Stimulated activated CD4-positive, alpha-beta T cell treated with anti-CD3 and anti-CD28 coated beads, Interleukin-12 subunit alpha, Interleukin-12 subunit beta, amount 100 ng/mL, for 48 hours (primary cell): ENCODE data around the gene NRXN3.

Experiments used
- DNase-seq, 3 donors: peaks; one replicate each; pipeline ENCODE4 v3.0.0-alpha.2; 2020; ENCODE audit warnings: low read depth in 2 of 3, low spot score in 1 of 3

The NRXN3 gene

DNA sequence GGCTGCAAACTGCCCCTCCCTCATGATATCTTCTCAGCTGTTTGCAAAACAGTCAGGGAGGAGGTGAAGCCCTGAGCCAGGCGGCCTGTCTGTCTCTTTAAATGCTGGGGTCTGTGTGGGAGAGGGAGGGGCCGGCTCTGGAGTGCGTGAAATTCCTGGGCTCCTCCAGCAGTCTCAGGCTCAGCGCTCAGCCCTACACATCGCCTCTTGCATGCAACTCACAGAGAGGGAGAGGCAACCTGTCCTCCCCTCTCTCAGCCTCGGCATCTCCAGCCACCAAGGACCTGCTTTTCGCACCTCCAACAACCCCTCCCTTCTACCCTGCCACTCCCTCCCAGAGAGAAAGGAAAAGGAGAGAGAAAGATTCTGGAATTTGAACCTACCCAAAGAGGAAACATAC lies at the start of gene NRXN3:
NRXN3 (plus strand) TSS at position 171 of the 400 bp plus-strand sequence. CDS start 72,721 bp downstream, outside the sequence.
- no peak for DNase-seq

- DNase-seq: no peak
These were observed 47.7 kb upstream of the NRXN3 start for GRCh38 chr14:78122436-78122835.

DNA sequence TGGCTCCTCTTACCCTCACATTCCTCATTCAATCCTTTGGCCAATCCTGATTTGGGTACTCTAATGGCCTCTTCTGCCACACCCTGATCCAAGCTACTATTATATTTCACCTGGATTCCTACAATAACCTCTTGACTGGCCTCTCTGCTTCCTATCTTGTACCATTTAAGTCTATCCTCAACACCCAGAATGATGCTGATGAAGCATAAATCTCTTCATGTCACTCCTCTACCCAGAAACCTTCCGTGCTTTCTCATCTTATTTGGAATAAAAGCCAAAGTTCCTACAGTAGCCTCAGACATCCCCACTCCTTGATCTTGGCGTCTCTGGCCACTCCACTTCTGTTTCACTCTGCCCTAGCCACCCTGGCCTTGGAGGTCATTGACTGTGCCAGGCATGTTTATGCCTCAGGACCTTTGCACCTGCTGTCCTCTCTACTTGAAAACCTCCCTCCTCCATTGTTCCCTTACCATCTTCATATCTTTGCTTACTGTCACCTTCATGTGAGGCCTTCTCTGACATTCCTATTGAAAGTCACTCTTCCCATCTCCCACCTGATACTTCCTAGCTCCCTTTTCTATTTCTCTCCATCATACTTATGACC lies 46.4 kb upstream of the NRXN3 start:
- DNase-seq: no peak

DNA sequence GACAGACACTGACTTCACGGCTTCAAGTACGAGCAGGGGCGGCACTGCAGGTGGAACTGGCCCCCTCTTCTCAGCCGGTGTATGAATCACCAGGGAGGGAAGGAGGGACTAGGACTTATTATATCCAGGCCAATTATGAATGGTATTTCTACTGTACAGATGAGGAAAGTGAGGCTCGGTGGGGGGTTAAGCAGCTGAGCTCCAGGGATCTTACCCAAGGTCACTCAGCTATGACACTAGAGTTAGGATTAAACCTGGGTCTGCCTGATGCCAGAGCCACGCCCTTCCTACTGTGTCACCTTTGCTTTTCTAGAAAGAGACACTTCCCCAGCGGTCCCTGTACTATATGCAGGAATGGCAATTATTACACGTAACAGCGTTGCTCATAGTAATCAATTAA lies 42.2 kb upstream of the NRXN3 start:
- no peak for DNase-seq

GRCh38 chr14:78129375-78129774 lies 40.8 kb upstream of the NRXN3 start:
- no peak for DNase-seq

DNA sequence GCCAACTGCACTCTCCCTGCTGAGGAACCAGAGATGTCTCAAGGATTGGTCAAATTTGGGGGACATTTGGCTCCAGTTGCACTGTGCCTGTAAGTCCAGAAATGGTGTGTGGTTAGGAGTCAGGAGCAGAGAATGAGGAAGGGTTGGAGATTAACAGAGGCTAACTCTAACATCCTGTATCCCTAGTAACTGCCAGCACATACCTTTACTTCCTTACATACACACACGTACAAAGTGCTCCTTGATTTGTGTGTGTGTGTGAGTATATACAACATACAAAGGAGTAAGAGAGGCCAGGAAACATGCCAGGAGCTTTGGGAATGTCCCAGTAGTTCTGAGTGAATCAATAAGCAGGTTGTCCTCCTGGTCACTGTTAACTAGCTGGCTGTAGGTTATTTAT lies 39.8 kb upstream of the NRXN3 start:
- DNase-seq: no peak

DNA sequence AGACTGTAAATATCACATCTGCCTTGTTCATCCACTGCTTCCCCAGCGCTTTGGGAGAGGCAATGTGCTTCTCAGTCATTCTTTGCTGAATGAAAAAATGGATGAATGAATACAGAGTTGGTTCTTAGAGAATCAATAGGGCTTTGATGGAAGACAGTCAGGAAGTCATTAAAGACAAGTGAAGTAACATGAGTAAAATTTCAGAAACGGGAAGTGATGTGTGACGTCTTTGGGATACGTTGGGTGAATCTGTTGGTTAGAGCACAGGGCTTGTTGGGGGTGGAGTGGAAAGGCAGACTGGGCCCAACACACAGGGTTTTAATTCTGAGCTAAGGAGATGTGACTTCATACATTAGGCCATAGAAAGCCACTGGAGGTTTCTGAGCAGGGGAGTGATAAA lies 39.0 kb upstream of the NRXN3 start:
- no peak for DNase-seq

GRCh38 chr14:78131616-78132015 lies 38.6 kb upstream of the NRXN3 start:
- no peak for DNase-seq

- no peak for DNase-seq
These were observed 34.7 kb upstream of the NRXN3 start for GRCh38 chr14:78135450-78135891.

GRCh38 chr14:78136695-78137094 lies 33.5 kb upstream of the NRXN3 start:
- no peak for DNase-seq

GRCh38 chr14:78141590-78141989 lies 28.6 kb upstream of the NRXN3 start:
- DNase-seq: no peak

DNA sequence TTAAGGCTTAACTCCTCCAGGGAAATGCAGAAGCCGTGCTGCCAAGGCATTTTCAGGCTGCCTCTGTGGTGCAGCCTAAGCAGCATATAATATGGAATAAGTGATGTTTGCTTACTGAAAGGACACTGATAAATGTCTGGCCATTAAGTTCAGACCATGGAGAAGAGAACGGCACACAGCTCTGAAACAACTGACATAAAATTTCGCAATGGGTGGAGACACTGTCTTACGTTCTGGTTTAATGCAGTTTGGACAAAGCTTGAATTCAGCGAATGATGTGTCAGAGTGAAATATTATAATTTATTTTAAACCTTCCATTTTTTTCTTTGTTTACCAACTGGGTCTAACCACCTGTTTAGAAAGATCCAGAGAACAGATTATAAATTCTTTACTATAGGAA lies 27.2 kb upstream of the NRXN3 start:
- DNase-seq: no peak

- no peak for DNase-seq
These were observed 26.6 kb upstream of the NRXN3 start for GRCh38 chr14:78143489-78144145.

DNA sequence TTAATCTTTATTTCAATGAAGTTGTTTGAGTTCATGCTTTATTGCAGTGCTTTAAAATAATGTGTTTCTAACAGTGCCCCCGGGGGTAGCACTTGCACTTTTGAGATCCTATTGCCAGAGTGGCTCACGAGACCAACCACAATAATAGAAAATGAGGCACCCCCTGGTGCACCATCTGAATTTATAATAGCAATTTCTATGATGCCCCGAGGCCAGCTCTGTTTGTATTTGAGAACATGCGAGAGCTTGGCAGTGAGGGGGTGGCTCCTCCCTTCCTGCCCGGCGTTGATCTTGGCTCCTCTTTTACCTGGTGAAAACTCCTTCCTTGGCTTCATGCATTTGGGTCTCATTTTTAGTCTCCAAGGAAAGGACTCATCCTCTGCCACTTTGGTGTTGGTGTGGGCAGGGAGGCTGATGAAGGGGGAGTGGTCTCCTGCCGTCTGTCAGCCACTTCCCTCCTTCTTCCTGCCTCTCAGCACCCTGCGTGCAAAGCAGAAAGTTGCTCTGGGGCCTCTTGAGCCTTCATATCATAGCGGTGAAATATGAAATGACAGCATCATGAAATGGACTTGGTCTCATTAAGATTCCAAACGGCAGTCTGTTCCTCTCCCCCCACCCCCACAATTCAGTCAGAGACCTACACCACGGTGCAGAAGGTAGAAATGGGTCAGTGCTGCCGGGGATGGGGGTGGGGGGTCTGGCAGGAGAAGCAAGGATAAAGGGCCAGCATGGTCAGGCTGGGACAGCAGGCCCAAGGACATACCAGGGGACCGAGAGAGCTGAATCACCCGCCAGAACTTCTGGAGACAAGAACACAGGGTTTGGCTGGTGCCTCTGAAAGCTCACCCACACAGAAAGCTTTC lies 17.7 kb upstream of the NRXN3 start:
- DNase-seq: no peak

DNA sequence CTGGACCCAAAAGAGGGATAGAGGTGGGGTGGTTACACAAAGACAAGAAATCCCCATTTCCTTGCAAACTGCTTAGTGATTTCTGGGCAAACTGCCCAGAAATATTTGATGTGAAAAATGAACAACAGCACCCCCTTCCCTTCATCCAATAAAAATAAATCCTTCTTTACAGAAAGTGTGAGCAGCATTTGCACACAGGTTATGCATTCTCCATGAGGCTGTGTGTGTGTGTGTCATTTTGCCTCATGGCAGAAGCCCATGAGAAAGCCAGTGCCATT lies 17.2 kb upstream of the NRXN3 start:
- no peak for DNase-seq

DNA sequence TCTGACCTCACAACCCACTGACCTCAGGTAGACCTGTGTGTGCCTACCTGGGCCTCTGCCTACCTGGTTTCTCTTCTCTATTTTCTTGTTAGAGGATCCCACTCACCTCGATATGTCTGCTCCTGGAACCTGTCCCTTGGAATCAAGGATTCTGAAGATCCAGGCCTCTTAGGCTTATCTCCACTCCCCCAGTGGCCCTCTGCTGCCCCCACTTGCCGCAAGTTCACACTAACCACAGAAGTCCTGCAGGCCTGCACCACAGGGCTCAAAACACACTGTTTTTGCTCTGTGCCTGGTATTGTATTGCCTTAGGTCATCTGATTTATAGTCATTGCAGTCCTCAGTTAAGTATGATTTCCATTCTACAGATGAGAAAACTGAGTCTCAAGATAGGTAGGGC lies 15.3 kb upstream of the NRXN3 start:
- DNase-seq: no peak

DNA sequence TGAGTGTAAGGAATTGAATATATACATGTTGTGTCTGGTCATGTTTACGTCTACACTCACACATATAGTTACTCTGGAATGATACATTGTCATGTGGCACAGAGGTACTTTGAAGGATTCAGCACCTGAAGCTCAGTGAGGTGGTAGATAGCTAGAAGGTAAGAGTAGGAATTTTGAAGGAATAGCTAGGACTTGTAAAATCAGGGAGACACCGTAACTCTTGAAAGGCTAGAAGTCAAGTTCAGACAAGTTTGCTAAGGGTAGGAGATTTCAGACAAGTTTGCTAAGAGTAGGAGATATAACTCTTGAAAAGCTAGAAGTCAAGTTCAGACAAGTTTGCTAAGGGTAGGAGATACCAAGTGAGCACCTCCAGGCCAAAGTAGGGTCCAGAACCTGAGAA lies 14.0 kb upstream of the NRXN3 start:
- no peak for DNase-seq

- DNase-seq: no peak
These were observed 12.4 kb upstream of the NRXN3 start for GRCh38 chr14:78157494-78158437.

GRCh38 chr14:78162202-78162601 lies 8.0 kb upstream of the NRXN3 start:
- no peak for DNase-seq

DNA sequence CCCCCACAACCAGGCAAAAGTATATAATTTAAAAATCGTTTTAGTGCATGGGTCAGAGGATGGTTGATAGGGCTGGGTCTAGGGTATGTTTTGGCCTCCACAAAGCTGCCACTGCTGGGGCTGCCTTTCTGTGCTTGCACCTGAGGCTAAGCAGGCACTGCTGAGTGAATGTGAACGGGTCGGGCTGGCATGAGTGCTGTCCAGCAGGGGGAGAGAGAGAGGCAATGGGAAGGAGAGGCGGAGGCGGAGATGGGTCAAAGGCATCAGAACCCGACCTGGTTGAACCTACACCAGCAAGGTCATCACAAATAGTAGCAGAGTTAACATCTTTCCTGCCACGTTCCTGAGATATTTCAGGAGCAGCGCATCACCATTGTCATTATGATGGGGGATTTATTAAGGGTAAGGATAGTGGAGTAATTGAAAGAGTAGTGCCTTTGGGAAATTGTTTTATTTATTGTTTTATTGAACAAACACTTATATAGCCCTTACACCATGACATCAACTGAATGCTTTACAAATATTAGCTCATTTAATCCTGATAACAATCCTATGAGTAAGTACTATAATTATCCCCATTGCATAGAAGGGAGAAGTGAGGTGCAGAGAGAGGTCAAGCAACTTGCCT lies 5.8 kb upstream of the NRXN3 start:
- DNase-seq: no peak

DNA sequence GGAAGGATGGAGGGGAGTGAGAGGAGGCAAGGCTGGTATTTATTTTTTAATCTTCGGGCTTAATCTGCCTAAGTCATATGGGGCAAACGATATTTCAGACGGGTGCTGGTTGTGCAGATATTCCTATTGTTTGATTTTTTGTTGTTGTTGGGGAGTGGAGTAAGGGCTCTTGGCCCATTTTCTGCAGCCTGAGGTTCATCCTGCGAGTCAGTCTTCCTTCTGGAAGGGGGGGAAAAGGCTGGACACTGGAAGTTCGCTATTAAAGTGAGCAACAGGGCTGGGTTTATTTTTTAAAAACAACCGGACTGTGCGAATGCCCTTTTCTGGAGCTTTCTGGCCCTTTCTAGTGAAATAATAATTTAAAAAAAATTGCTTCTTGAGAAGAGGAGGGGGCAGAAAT lies 2.3 kb downstream of the NRXN3 start:
- DNase-seq: no peak
